Panc1 (cell line): ENCODE results near the gene RBKS. TPM values are rescaled to one million over a fixed set of nuclear protein-coding genes. Genes with fewer than 3 reads are reported as not detected.

Source experiments
- ATAC-seq: fragments of 200-7000 bp; cut with Tn5 transposase; 2 replicates; pipeline ENCODE4 v1.9.1; 2020; ENCODE audit warnings: mild to moderate bottlenecking, moderate library complexity
- BruUV-seq: library from RNA; stranded (reverse); fragments of 400-500 nt; replicated peaks from 2 replicates; lab custom pipeline; 2021; lab: Mats Ljungman, UMichigan
- CTCF ChIA-PET: fragments of 300-600 bp; sonication (Branson Sonifier 250); formaldehyde crosslinking; loops from one replicate; lab custom pipeline; 2022; ENCODE audit warnings: antibody characterized with exemption; lab: Charles Lee
- POLR2A ChIA-PET: fragments of 300-600 bp; sonication (Branson Sonifier 250); formaldehyde crosslinking; loops from one replicate; lab custom pipeline; 2022; ENCODE audit warnings: antibody characterized with exemption; lab: Charles Lee
- DNase-seq: peaks from one replicate; pipeline ENCODE4 v3.0.0-alpha.2; 2010; ENCODE audit warnings: low read depth, low spot score
- H3K27ac ChIP-seq: 2 replicates; pipeline ENCODE4 v1.5.1; 2011; ENCODE audit warnings: mild to moderate bottlenecking, low read length, inconsistent platforms
- H3K27me3 ChIP-seq: fragments of 200-500 bp; sonication (Bioruptor generic); 2 replicates; pipeline ENCODE4 v1.6.0; 2014; ENCODE audit warnings: low read length, inconsistent platforms; ENCODE audit not compliant: control insufficient read depth, insufficient read depth
- H3K36me3 ChIP-seq: fragments of 200-500 bp; sonication (Bioruptor generic); 2 replicates; pipeline ENCODE4 v1.5.1; 2014; ENCODE audit warnings: inconsistent platforms, mild to moderate bottlenecking, low read length, moderate library complexity; ENCODE audit not compliant: control insufficient read depth, insufficient read depth
- H3K4me1 ChIP-seq: 2 replicates; pipeline ENCODE4 v1.5.1; 2011; ENCODE audit warnings: inconsistent platforms, mild to moderate bottlenecking, low read length, moderate library complexity; ENCODE audit not compliant: control insufficient read depth, insufficient read depth
- H3K4me3 ChIP-seq, 2 experiments: 2 replicates each; pipeline ENCODE4 v1.5.1; 2011 to 2012; ENCODE audit warnings: low read depth in 2 of 2, low read length in 2 of 2, mild to moderate bottlenecking in 2 of 2, inconsistent platforms in 1 of 2, moderate library complexity in 1 of 2
- H3K9me3 ChIP-seq: fragments of 200-500 bp; sonication (Bioruptor generic); 2 replicates; pipeline ENCODE4 v1.5.1; 2014; ENCODE audit warnings: low read depth, mild to moderate bottlenecking, inconsistent platforms, low read length, moderate library complexity; ENCODE audit not compliant: control insufficient read depth, insufficient read depth
- POLR2AphosphoS5 ChIP-seq: IDR thresholded peaks from 2 replicates; pipeline ENCODE4 v1.6.1; 2012; ENCODE audit warnings: mild to moderate bottlenecking, low read depth, low read length, moderate library complexity
- SIN3A ChIP-seq: IDR thresholded peaks from 2 replicates; pipeline ENCODE4 v1.6.1; 2012; ENCODE audit warnings: low read depth, mild to moderate bottlenecking, low read length, moderate library complexity, borderline replicate concordance; ENCODE audit not compliant: insufficient read depth
- TCF7L2 ChIP-seq: IDR thresholded peaks from 2 replicates; pipeline ENCODE4 v1.6.1; 2011; ENCODE audit warnings: mild to moderate bottlenecking, low read depth, low read length, inconsistent platforms
- in situ Hi-C: cut with HindIII; loops from 2 replicates; pipeline ENCODE4 v1.10.0; 2016; ENCODE audit warnings: low sequenced_read_pairs, low pct_unique_long_range_greater_than_20kb
- intact Hi-C: fragments of 100-400 bp; cut with micrococcal nuclease; formaldehyde crosslinking; loops from one replicate; pipeline ENCODE4 v1.10.0; 2022; ENCODE audit not compliant: unreplicated experiment
- total RNA-seq: library from RNA; stranded (reverse); gene quantifications from one replicate; pipeline ENCODE4 v1.2.1, GENCODE V29; 2021; ENCODE audit not compliant: unreplicated experiment
- TF ChIP-seq, protein P1 (sequence below), 2 experiments: IDR thresholded peaks; 2 replicates each; pipeline ENCODE4 v1.6.1; 2011 to 2012; ENCODE audit warnings: low read depth in 2 of 2, control low read depth in 1 of 2, low read length in 1 of 2, mild to moderate bottlenecking in 1 of 2, moderate library complexity in 1 of 2; ENCODE audit not compliant: insufficient read depth in 1 of 2
- TF ChIP-seq, protein P2 (sequence below): fragments of 450-650 bp; IDR thresholded peaks from 2 replicates; pipeline ENCODE4 v1.5.1; 2017; ENCODE audit warnings: mild to moderate bottlenecking

The RBKS gene
- total RNA-seq, 1 experiment from 2014 or later: 2.2 TPM

- TF ChIP-seq SIN3A (no peak), POLR2AphosphoS5 (no peak), TCF7L2 (no peak)
- TF ChIP-seq, protein P1, sequence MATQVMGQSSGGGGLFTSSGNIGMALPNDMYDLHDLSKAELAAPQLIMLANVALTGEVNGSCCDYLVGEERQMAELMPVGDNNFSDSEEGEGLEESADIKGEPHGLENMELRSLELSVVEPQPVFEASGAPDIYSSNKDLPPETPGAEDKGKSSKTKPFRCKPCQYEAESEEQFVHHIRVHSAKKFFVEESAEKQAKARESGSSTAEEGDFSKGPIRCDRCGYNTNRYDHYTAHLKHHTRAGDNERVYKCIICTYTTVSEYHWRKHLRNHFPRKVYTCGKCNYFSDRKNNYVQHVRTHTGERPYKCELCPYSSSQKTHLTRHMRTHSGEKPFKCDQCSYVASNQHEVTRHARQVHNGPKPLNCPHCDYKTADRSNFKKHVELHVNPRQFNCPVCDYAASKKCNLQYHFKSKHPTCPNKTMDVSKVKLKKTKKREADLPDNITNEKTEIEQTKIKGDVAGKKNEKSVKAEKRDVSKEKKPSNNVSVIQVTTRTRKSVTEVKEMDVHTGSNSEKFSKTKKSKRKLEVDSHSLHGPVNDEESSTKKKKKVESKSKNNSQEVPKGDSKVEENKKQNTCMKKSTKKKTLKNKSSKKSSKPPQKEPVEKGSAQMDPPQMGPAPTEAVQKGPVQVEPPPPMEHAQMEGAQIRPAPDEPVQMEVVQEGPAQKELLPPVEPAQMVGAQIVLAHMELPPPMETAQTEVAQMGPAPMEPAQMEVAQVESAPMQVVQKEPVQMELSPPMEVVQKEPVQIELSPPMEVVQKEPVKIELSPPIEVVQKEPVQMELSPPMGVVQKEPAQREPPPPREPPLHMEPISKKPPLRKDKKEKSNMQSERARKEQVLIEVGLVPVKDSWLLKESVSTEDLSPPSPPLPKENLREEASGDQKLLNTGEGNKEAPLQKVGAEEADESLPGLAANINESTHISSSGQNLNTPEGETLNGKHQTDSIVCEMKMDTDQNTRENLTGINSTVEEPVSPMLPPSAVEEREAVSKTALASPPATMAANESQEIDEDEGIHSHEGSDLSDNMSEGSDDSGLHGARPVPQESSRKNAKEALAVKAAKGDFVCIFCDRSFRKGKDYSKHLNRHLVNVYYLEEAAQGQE (IDR thresholded peaks at IDR 0.05; ENCODE audit: insufficient read depth in 1 of 2, low read depth in 2 of 2, low read length in 1 of 2): no peak
- TF ChIP-seq, protein P2, sequence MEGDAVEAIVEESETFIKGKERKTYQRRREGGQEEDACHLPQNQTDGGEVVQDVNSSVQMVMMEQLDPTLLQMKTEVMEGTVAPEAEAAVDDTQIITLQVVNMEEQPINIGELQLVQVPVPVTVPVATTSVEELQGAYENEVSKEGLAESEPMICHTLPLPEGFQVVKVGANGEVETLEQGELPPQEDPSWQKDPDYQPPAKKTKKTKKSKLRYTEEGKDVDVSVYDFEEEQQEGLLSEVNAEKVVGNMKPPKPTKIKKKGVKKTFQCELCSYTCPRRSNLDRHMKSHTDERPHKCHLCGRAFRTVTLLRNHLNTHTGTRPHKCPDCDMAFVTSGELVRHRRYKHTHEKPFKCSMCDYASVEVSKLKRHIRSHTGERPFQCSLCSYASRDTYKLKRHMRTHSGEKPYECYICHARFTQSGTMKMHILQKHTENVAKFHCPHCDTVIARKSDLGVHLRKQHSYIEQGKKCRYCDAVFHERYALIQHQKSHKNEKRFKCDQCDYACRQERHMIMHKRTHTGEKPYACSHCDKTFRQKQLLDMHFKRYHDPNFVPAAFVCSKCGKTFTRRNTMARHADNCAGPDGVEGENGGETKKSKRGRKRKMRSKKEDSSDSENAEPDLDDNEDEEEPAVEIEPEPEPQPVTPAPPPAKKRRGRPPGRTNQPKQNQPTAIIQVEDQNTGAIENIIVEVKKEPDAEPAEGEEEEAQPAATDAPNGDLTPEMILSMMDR: no peak
- Histone ChIP-seq H3K4me3 (no peak overlapping the region), H3K27me3 (no peaks in the 10 kb centered on the region), H3K9me3 (no peaks in the 10 kb centered on the region), H3K27ac (no peak overlapping the region), H3K36me3 (no peaks in the 10 kb centered on the region), H3K4me1 (no peaks in the 10 kb centered on the region)
- no TSS peak for BruUV-seq
- ChIA-PET POLR2A (no interaction called here), CTCF (no interaction called here)
- DNase-seq: no peak
- ATAC-seq: no peak
- in situ Hi-C loops: no loop called here
- intact Hi-C loops: no loop called here
Measured at GRCh38 chr2:27814758-27815157, 75.4 kb downstream of the RBKS start.

GRCh38 chr2:27811768-27812167 is 78.4 kb downstream of the RBKS start:
- Histone ChIP-seq H3K27ac (no peak overlapping the region), H3K4me3 (no peak overlapping the region), H3K9me3 (no peaks in the 10 kb centered on the region), H3K4me1 (no peaks in the 10 kb centered on the region), H3K36me3 (no peaks in the 10 kb centered on the region), H3K27me3 (no peaks in the 10 kb centered on the region)
- TF ChIP-seq, protein P1 (IDR thresholded peaks at IDR 0.05; ENCODE audit: insufficient read depth in 1 of 2, low read depth in 2 of 2, low read length in 1 of 2): no peak
- CTCF ChIA-PET: no interaction called here
- intact Hi-C loops (no loop called here), in situ Hi-C loops (no loop called here)
- no peak for ATAC-seq
- no peak for DNase-seq
- POLR2A ChIA-PET: no interaction called here
- BruUV-seq: no TSS peak
